H9 (cell line): Measurements from ENCODE around the gene ANGPTL5. TPM values are rescaled to one million over a fixed set of nuclear protein-coding genes. Genes with fewer than 3 reads are reported as not detected.

Source experiments
- DNase-seq: peaks from one replicate; pipeline ENCODE4 v3.0.0-alpha.2; 2017
- H2AFZ ChIP-seq: one replicate; pipeline ENCODE4 v1.6.1; 2013; ENCODE audit warnings: mild to moderate bottlenecking, low read length, control low read depth, moderate library complexity
- H2AK5ac ChIP-seq: 2 replicates; pipeline ENCODE4 v1.6.1; 2013; ENCODE audit warnings: low read length, control low read depth, mixed read lengths; ENCODE audit not compliant: insufficient read length
- H2BK120ac ChIP-seq: one replicate; pipeline ENCODE4 v1.6.1; 2013; ENCODE audit warnings: low read depth, mild to moderate bottlenecking, low read length, control low read depth, inconsistent platforms; ENCODE audit not compliant: poor library complexity, severe bottlenecking
- H2BK12ac ChIP-seq: 2 replicates; pipeline ENCODE4 v1.6.1; 2013; ENCODE audit warnings: low read length, control low read depth, mixed read lengths, low read depth; ENCODE audit not compliant: insufficient read length
- H2BK15ac ChIP-seq: 2 replicates; pipeline ENCODE4 v1.6.1; 2013; ENCODE audit warnings: low read depth, low read length, control low read depth
- H2BK20ac ChIP-seq: one replicate; pipeline ENCODE4 v1.6.1; 2013; ENCODE audit warnings: low read depth, mild to moderate bottlenecking, low read length, control low read depth, inconsistent platforms; ENCODE audit not compliant: poor library complexity, severe bottlenecking
- H2BK5ac ChIP-seq: 2 replicates; pipeline ENCODE4 v1.6.1; 2013; ENCODE audit warnings: low read length, control low read depth, mixed read lengths; ENCODE audit not compliant: insufficient read length
- H3K14ac ChIP-seq: 2 replicates; pipeline ENCODE4 v1.6.1; 2013; ENCODE audit warnings: low read length, control low read depth; ENCODE audit not compliant: insufficient read depth
- H3K18ac ChIP-seq: 2 replicates; pipeline ENCODE4 v1.6.1; 2013; ENCODE audit warnings: low read depth, mild to moderate bottlenecking, mixed read lengths, low read length, control low read depth; ENCODE audit not compliant: insufficient read length
- H3K23ac ChIP-seq: 2 replicates; pipeline ENCODE4 v1.6.1; 2013; ENCODE audit warnings: low read length, control low read depth, mixed read lengths, low read depth; ENCODE audit not compliant: insufficient read length
- H3K23me2 ChIP-seq: 2 replicates; pipeline ENCODE4 v1.6.1; 2013; ENCODE audit warnings: low read depth, mild to moderate bottlenecking, mixed read lengths, low read length, control low read depth; ENCODE audit not compliant: insufficient read length, poor library complexity, severe bottlenecking
- H3K27ac ChIP-seq: 2 replicates; pipeline ENCODE4 v1.5.1; 2013; ENCODE audit warnings: low read length, control low read depth, mixed read lengths, low read depth; ENCODE audit not compliant: insufficient read length
- H3K27me3 ChIP-seq: 2 replicates; pipeline ENCODE4 v1.6.1; 2013; ENCODE audit warnings: low read length, control low read depth, inconsistent platforms; ENCODE audit not compliant: insufficient read depth
- H3K4ac ChIP-seq: 2 replicates; pipeline ENCODE4 v1.6.1; 2013; ENCODE audit warnings: low read depth, mild to moderate bottlenecking, control low read depth, inconsistent platforms, low read length, moderate library complexity
- H3K4me1 ChIP-seq: 2 replicates; pipeline ENCODE4 v1.6.1; 2013; ENCODE audit warnings: low read length, control low read depth, inconsistent platforms; ENCODE audit not compliant: insufficient read depth
- H3K4me2 ChIP-seq: 2 replicates; pipeline ENCODE4 v1.6.1; 2013; ENCODE audit warnings: low read length, control low read depth, mixed read lengths; ENCODE audit not compliant: insufficient read length, insufficient read depth
- H3K56ac ChIP-seq: 2 replicates; pipeline ENCODE4 v1.6.1; 2013; ENCODE audit warnings: low read depth, mild to moderate bottlenecking, mixed read lengths, low read length, control low read depth; ENCODE audit not compliant: insufficient read length
- H3K79me1 ChIP-seq: 2 replicates; pipeline ENCODE4 v1.6.1; 2013; ENCODE audit warnings: low read depth, mild to moderate bottlenecking, moderate library complexity, low read length, control low read depth, inconsistent platforms; ENCODE audit not compliant: insufficient read depth, poor library complexity, severe bottlenecking
- H3K79me2 ChIP-seq: 2 replicates; pipeline ENCODE4 v1.6.1; 2013; ENCODE audit warnings: low read length, control low read depth, inconsistent platforms; ENCODE audit not compliant: insufficient read depth
- H3K9ac ChIP-seq: 2 replicates; pipeline ENCODE4 v1.6.1; 2013; ENCODE audit warnings: low read length, control low read depth, mixed read lengths; ENCODE audit not compliant: insufficient read length; ENCODE audit errors: extremely low read depth
- H3K9me3 ChIP-seq: one replicate; pipeline ENCODE4 v1.6.1; 2013; ENCODE audit warnings: low read depth, low read length, inconsistent platforms; ENCODE audit not compliant: control insufficient read depth
- H3T11ph ChIP-seq: one replicate; pipeline ENCODE4 v1.6.1; 2013; ENCODE audit warnings: mild to moderate bottlenecking, low read length, control low read depth, inconsistent platforms
- H4K20me1 ChIP-seq: one replicate; pipeline ENCODE4 v1.6.1; 2013; ENCODE audit not compliant: control insufficient read depth, insufficient read length, insufficient read depth
- H4K5ac ChIP-seq: 2 replicates; pipeline ENCODE4 v1.6.1; 2013; ENCODE audit warnings: low read depth, mild to moderate bottlenecking, mixed read lengths, low read length, control low read depth; ENCODE audit not compliant: insufficient read length
- H4K8ac ChIP-seq: replicated peaks from 2 replicates; pipeline ENCODE4 v1.6.1; 2013; ENCODE audit warnings: low read length, control low read depth, mixed read lengths, low read depth; ENCODE audit not compliant: insufficient read length
- H4K91ac ChIP-seq: 2 replicates; pipeline ENCODE4 v1.6.1; 2013; ENCODE audit warnings: low read depth, mild to moderate bottlenecking, moderate library complexity, mixed read lengths, low read length, control low read depth; ENCODE audit not compliant: insufficient read length
- H3K27ac Mint-ChIP-seq, 3 experiments: 2 replicates in 2 of 3; 3 replicates in 1 of 3; pipeline ENCODE4 v1.8.0; 2020 to 2021; ENCODE audit warnings: mixed read lengths in 3 of 3, mild to moderate bottlenecking in 1 of 3, moderate library complexity in 1 of 3
- H3K27me3 Mint-ChIP-seq: 2 replicates; pipeline ENCODE4 v1.8.0; 2021; ENCODE audit warnings: low read depth, mild to moderate bottlenecking, moderate library complexity, mixed read lengths
- H3K36me3 Mint-ChIP-seq, 3 experiments: 2 replicates in 2 of 3; 3 replicates in 1 of 3; pipeline ENCODE4 v1.8.0; 2020 to 2021; ENCODE audit warnings: low read depth in 3 of 3, mixed read lengths in 3 of 3; ENCODE audit not compliant: insufficient read depth in 1 of 3
- H3K4me1 Mint-ChIP-seq, 2 experiments: 2 replicates each; pipeline ENCODE4 v1.8.0; 2020; ENCODE audit warnings: mixed read lengths in 2 of 2
- H3K4me3 Mint-ChIP-seq, 2 experiments: 2 replicates in 1 of 2; 3 replicates in 1 of 2; pipeline ENCODE4 v1.8.0; 2020 to 2021; ENCODE audit warnings: mild to moderate bottlenecking in 2 of 2, mixed read lengths in 2 of 2, moderate library complexity in 1 of 2
- H3K9me3 Mint-ChIP-seq, 2 experiments: 2 replicates in 1 of 2; 3 replicates in 1 of 2; pipeline ENCODE4 v1.8.0; 2020; ENCODE audit warnings: mild to moderate bottlenecking in 2 of 2, mixed read lengths in 2 of 2, moderate library complexity in 1 of 2
- total RNA-seq: library from RNA; stranded (reverse); gene quantifications from 2 replicates; pipeline ENCODE4 v1.2.1, GENCODE V29; 2021
- TF ChIP-seq, protein P1 (sequence below): fragments of 200-600 bp; sonication (generic); conservative IDR thresholded peaks from 3 replicates; pipeline ENCODE4 v1.8.0; 2021; ENCODE audit warnings: antibody characterized with exemption, mild to moderate bottlenecking

ANGPTL5 gene
- total RNA-seq, 1 experiment from 2014 or later: not detected

DNA sequence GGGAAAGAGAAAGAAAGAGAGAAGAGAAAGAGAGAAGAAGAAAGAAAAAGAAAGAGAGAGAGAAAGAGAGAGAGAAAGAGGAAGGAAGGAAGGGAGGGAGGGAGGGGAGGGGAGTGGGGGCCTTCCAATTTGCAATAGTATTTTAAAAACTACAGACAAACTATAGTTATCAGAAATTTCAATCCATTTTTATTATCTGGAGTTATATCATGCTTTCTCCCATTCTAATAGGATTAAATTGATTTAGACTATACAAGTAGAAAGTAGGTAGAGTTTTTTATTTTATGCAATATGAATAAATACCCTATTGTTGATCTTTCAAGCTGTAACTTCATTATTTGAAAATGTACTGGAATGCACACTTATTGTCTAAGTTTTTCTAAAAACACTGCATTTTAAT is 71.7 kb downstream of the ANGPTL5 start:
- no peak overlapping the region for H3T11ph ChIP-seq
- no peaks in the 10 kb centered on the region for H4K20me1 ChIP-seq
- no peak overlapping the region for H2AFZ ChIP-seq
- DNase-seq: no peak
- H3K23me2 ChIP-seq: no peaks in the 10 kb centered on the region
- TF ChIP-seq, protein P1, sequence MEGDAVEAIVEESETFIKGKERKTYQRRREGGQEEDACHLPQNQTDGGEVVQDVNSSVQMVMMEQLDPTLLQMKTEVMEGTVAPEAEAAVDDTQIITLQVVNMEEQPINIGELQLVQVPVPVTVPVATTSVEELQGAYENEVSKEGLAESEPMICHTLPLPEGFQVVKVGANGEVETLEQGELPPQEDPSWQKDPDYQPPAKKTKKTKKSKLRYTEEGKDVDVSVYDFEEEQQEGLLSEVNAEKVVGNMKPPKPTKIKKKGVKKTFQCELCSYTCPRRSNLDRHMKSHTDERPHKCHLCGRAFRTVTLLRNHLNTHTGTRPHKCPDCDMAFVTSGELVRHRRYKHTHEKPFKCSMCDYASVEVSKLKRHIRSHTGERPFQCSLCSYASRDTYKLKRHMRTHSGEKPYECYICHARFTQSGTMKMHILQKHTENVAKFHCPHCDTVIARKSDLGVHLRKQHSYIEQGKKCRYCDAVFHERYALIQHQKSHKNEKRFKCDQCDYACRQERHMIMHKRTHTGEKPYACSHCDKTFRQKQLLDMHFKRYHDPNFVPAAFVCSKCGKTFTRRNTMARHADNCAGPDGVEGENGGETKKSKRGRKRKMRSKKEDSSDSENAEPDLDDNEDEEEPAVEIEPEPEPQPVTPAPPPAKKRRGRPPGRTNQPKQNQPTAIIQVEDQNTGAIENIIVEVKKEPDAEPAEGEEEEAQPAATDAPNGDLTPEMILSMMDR: no peak
- H2BK20ac ChIP-seq: no peak overlapping the region
- no peak overlapping the region for H3K18ac ChIP-seq
- no peaks in the 10 kb centered on the region for H3K4me1 Mint-ChIP-seq
- no peak overlapping the region for H2BK120ac ChIP-seq
- no peaks in the 10 kb centered on the region for H3K27me3 ChIP-seq
- no peaks in the 10 kb centered on the region for H3K79me1 ChIP-seq
- H3K4me1 ChIP-seq: no peaks in the 10 kb centered on the region
- no peak overlapping the region for H2AK5ac ChIP-seq
- H3K9me3 Mint-ChIP-seq: peaks cover 4 to 5% of the 10 kb centered on the region in 2 experiments; a peak in 2 of 5 replicates
- no peak overlapping the region for H3K14ac ChIP-seq
- H2BK5ac ChIP-seq: no peak overlapping the region
- no peak overlapping the region for H2BK12ac ChIP-seq
- peaks cover 0 to 6% (median 3%) of the 10 kb centered on the region in 3 experiments; a peak in 2 of 7 replicates for H3K36me3 Mint-ChIP-seq
- no peak overlapping the region for H3K4me2 ChIP-seq
- H3K27ac Mint-ChIP-seq: no peak overlapping the region
- no peak overlapping the region for H4K8ac ChIP-seq
- H3K4ac ChIP-seq: no peak overlapping the region
- H4K5ac ChIP-seq: no peak overlapping the region
- no peaks in the 10 kb centered on the region for H3K9me3 ChIP-seq
- H3K79me2 ChIP-seq: no peaks in the 10 kb centered on the region
- H3K27me3 Mint-ChIP-seq: no peaks in the 10 kb centered on the region
- H3K27ac ChIP-seq: no peak overlapping the region
- H3K23ac ChIP-seq: no peak overlapping the region
- no peak overlapping the region for H3K9ac ChIP-seq
- no peak overlapping the region for H3K56ac ChIP-seq
- H2BK15ac ChIP-seq: no peak overlapping the region
- no peak overlapping the region for H3K4me3 Mint-ChIP-seq
- H4K91ac ChIP-seq: no peak overlapping the region
